NCI-H2107 (cell line): ENCODE data around the gene NTSR2.

Experiments
- DNase-seq: peaks from one replicate; lab custom pipeline; 2025; lab: John Stamatoyannopoulos, UW

NTSR2 gene

DNA sequence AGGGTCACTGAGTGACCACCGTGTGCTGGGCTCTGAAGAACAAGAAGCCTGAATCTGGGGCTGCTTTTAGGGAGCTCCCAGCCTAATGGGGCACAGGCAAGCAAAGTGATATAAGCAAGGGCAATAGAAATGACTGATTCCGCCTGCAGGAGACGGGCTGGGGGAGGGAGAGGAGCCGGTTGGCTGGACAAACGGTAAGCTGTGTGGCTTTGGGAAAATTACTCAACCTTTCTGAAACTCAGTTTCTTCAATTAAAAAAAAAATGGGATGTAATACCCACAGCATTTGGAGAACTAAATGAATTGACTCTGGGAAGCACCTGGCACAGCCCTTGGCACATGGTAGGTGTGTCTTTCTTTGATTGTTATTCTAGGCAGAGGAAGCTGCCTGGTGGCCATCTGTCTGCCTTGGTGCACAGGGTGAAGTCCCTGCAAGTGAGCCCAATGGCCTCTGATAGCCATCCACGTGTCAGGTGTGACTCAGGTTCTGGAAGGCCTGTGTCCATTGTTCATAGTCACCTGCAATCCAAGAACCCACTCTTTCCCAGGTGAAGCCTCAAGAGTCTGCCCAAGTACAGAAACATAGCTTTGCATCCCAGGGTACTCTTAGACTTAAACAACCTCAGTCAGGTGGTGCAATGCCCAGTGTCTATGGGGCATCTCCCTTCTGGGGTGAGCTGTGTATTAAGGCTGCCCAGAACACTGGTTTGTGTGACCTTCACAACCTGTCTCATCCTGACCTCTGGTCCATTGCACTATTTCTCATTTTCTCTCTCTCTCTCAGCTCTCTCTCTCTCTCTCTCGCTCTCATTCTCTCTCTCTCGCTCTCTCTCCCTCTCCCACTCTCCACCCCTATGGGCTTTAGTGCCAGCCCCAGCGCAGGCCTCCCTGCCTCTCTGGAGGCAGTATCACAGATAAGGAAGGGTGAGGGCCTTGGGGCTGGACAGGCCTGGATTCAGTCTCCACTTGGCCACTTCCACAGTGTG lies 30.0 kb upstream of the NTSR2 start:
- DNase-seq, result no peak

DNA sequence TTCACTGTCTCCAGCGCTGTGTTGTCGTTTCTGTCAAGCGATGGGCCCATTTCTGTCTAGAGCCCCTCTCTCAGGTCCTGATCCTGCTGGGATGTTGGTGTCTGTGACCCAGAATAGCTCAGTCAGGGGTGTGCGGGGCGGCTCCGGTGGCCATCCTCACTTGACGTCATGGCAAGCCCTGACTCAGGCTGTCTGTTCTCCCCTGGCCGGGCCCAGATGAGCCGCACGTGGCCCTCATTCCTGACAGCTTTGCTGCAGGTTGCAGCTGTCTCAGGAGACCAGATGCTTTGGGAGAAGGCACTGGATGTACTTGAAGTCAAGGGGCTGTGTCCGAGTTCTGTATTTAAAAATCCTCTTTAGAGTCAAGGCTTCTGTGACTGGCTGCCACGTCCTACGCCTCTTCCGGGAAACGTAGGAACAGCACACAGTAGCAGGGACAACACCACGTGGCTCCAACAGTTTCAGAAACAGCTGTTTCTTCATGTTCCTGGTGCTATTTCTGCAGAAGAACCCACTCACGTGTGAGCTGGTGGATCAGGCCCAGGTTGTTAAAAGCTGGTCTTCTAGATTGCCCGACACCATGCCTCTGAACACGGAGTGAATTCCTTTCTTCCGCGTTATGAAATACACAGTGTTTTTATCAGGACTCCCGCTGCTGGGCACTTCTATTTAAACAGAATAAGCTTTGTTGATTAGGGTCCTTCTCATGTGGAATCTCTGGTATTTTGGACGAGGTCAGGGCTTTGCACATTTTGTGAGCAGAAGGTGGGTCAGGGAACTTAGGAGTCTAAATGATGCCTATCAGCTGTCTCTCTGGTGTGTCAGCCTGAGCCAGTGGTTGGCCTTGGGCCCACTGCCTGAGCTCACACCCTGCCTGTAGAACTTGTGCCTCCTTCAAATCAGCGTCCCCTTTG lies 28.3 kb upstream of the NTSR2 start:
- DNase-seq, result no peak

- no peak for DNase-seq
Observed at GRCh38 chr2:11697103-11697871, 27.3 kb upstream of the NTSR2 start.

GRCh38 chr2:11696736-11697102 lies 26.7 kb upstream of the NTSR2 start:
- DNase-seq, result no peak

DNA sequence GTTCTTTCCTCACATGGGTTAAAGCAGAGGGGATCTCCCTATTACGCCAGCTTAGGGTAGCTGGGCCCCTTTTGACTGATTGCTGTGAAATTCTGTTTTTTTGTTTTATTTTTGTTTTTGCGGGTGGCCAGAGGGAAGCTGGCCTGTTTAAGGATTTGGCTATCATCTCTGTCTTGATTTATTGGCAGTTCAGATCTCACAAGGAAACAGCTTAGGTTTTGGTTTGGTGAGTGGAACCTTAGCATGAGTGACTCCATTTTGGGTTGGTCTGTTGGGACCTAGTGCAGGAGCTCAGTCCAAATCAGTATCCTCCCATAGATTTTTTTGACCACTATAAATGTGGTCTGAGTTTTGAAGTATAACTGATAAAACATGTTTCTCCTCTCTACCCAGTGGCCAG lies 25.6 kb upstream of the NTSR2 start:
- DNase-seq, result no peak

- no peak for DNase-seq
Observed at GRCh38 chr2:11692966-11693521, 23.0 kb upstream of the NTSR2 start.

DNA sequence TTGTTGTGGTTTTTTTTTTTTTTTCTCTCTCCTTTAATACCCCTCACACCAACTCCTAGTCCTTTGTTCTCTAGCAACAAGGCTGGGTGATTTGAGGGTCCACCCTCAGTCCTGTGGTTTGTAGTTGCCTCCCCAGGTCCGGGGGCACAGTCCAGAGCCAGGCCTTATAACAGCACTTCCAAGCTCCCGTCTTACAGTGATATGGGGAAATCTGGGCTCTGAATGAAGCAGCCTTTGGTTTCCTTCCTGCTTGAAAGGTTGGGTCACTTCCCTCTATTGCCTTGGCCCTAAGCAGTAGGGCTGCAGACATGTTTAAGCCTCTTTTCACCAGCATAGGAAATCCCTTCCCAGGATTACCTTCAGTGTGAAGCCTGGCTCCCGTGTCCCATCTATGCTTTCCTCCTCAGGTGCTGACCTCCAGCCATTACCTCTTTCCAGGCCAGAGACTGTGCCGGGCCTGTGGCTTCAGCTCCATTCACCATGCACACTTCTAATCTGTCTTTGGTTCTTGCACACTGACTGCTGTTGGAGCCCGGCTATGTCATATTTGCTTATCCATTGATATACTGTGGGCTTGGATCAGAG lies 21.2 kb upstream of the NTSR2 start:
- no peak for DNase-seq

- peak; percentile 60 for DNase-seq
Observed at GRCh38 chr2:11688222-11689069, 18.5 kb upstream of the NTSR2 start.

DNA sequence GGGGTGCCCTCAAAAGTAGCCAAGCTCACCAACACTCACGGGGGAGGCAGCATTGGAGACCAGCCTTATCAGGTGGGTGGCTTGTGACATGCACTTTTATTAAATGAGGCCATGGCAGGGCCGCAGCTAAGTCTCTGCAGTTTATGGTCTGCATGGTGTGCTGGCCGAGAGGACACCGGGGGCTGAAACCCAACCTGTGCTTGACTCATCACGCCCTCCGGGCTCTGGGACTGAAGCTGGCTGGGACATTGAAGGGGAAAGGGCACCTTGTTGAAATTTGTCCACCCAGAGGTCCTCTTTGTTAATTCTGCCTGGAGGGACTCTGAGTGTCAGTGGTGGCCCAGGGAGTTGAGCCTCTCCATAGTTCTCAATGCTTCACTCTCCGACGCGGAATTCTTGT lies 17.7 kb upstream of the NTSR2 start:
- DNase-seq, result no peak

DNA sequence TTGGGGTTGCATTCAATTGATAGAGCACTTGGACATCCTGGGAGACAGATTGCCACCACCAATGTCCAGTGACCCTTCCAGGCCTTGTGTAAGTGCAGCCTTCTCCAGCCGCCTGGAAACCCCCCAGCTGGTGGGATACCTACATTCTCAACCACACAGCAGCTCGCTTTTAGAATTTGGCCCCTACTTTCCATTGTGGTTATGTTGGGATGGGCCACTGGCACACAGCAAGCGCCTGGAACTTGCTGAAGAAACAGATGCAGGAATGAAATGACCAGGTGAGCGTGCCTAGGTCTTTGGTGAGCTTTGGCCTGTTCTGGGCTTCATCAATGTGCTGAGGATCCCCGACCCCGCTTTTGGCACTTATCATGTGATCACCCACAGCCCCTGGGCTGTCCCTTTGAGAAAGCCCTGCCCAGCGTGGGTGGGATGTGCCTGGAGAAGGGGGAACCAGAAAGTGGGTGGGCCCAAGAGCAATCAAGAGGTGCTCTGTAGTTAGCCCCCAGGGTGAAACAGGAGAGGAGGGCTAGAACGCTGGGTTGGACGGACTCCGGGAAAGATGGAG lies 16.0 kb upstream of the NTSR2 start:
- DNase-seq, result no peak

- DNase-seq, result no peak
Observed at GRCh38 chr2:11684894-11685460, 15.0 kb upstream of the NTSR2 start.

- no peak for DNase-seq
Observed at GRCh38 chr2:11683966-11684365, 14.0 kb upstream of the NTSR2 start.

GRCh38 chr2:11683476-11683875 lies 13.5 kb upstream of the NTSR2 start:
- DNase-seq, result no peak

- no peak for DNase-seq
Observed at GRCh38 chr2:11682590-11682915, 12.6 kb upstream of the NTSR2 start.

- peak; percentile 73 for DNase-seq
Observed at GRCh38 chr2:11681722-11682589, 12.0 kb upstream of the NTSR2 start.

DNA sequence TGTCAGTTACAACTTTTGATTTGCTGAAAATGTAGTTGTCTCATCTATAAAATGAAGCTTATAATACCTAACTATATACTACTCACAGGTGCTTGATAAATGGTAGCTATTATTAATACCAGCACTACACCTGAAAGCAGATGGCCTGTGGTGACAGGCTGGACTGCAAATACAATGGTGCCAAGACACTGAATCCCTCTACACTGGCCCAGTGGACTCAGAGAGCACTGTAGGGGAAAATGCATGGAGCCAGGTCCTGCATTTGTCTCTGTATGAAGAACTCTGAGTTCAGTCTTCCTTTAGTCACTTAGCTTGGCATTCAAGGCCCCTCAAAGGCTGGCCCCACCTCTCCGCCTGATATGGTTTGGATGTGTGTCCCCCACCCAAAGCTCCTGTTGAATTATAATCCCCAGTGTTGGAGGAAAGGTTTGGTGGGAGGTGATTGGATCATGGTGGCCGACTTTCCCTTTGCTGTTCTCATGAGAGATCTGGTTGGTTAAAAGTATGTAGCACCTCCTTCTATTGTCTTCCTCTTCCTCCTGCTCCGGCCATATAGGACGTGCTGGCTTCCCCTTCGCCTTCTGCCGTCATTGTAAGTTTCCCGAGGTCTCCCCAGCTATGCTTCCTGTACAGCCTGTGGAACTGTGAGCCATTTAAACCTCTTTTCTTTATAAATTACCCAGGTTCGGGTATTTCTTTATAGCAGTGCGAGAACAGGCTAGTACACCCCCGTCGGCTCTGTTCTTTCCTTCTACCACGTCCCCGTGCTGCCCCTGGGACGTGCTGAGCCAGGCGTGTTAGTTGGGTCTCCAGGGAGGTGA lies 11.1 kb upstream of the NTSR2 start:
- DNase-seq, result no peak

DNA sequence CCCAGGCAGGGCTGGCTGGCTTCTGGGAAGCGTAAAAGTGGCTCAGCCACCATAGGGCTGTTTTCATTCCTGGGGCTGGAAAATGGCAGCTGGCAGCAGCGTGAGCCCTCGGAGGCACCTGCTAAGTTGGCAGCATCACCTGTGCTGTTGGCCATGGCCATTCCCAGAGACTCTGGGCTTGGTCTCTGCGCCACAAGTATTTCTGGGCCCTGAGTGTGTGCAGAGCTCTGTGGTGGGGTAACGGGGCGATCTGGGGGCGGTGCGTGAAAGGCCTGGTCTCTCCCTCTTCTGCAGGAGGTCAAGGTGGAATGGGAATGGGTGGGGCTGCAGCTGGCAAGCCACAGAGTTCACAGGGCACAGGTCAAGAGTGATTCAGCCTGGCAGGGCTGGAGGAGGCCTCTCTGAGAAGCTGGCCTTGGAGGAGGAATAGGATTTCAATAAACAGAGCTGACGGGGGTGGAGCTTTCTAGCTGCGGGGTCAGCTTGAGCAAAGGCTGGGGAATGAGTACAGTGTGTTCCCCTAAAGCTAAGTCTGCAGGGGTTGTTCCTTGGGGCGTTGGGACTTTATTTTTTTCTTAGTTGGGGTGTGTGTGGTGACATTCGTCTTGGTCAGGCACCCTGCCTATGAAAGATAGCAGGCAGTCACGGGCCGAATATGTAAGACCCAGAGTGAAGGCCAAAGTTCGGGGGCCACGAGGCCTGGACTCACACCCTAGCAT lies 10.3 kb upstream of the NTSR2 start:
- no peak for DNase-seq
